Measurements from ENCODE around the gene TRANK1. TPM values are rescaled to one million over a fixed set of nuclear protein-coding genes. Genes with fewer than 3 reads are reported as not detected.
"Not testable (repeated sequence)": the region's sequence is repeated elsewhere in the genome, so short reads cannot be mapped to it uniquely, and the experiment has no call there.

Gene TRANK1
- total RNA-seq, 2 experiments from 2014 or later: 39.2 to 44.8 TPM

DNA sequence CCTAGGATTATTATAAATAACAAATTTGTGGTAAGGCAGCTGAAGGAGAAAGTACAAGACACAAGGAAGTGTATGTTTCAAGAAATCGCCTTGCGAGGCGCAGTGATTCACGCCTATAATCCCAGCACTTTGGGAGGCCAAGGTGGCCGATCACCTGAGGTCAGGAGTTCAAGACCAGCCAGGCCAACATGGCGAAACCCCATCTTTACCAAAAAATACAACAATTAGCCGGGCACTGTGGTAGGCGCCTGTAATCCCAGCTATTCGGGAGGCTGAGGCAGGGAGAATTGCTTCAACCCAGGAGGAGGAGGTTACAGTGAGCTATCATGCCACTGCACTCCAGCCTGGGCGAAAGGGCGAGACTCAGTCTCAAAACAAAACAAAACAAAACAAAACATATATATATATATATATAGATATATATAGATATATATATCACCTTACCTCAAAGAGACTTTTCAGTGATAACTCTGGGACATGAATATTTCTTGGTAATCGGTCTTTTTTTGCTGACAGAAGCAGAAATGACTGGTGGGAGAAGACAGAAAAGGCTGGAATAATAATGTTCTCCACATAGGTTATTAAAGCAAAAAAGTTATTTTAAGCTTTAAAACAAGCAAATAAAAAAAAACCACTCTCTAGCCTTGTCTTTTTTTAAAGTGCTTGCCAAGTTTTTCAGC, 52.3 kb downstream of the TRANK1 start:
- Histone ChIP-seq H3K36me3 (ENCODE audit: insufficient read depth, low read length) (peaks cover 82% of the 10 kb centered on the region), H3K4me3 (ENCODE audit: low read length) (no peak overlapping the region), H3K27ac (ENCODE audit: low read depth in 1 of 2, low read length in 2 of 2) (peak overlapping the region; percentile 0 to 65), H3K27me3 (ENCODE audit: control insufficient read depth in 1 of 2, insufficient read depth in 2 of 2, low read length in 2 of 2) (no peaks in the 10 kb centered on the region), H3K9me3 (ENCODE audit: control insufficient read depth in 1 of 2, insufficient read depth in 1 of 2, low read length in 2 of 2) (no peaks in the 10 kb centered on the region), H3K4me1 (ENCODE audit: insufficient read depth, low read length) (peaks cover 40% of the 10 kb centered on the region)
- H3K36me3 Mint-ChIP-seq (ENCODE audit: low read depth): peaks cover 100% of the 10 kb centered on the region
- ATAC-seq (ENCODE audit: poor library complexity): no peak
- TF ChIP-seq CTCF (IDR thresholded peaks at IDR 0.05): no peak
- ChIA-PET CTCF (interaction anchor here (1.0 to 1.4 kb wide), 4 partner anchors 10 to 66 kb away, joined by 3 to 8 read pairs (median 3); no protein-coding TSS in a partner anchor), POLR2A (interaction anchor here (1.0 to 8.9 kb wide), 6 partner anchors 14 to 100 kb away, joined by 3 to 53 read pairs (median 12); partner anchors contain the start of genes EPM2AIP1, MLH1 and TRANK1)
- H3K9me3 Mint-ChIP-seq: no peaks in the 10 kb centered on the region
- H3K4me1 Mint-ChIP-seq (ENCODE audit: low read depth): peaks cover 72% of the 10 kb centered on the region
- H3K27ac Mint-ChIP-seq: peak overlapping the region; percentile 99
- DNase-seq: no peak
- H3K4me3 Mint-ChIP-seq: peak overlapping the region; percentile 68
- intact Hi-C loops (cut with DNase I, micrococcal nuclease): loop anchor here in 1 of 2 experiments (1.0 to 5.0 kb wide), 2 partner anchors 16 to 65 kb away; no protein-coding TSS in a partner anchor
- no peaks in the 10 kb centered on the region for H3K27me3 Mint-ChIP-seq

DNA sequence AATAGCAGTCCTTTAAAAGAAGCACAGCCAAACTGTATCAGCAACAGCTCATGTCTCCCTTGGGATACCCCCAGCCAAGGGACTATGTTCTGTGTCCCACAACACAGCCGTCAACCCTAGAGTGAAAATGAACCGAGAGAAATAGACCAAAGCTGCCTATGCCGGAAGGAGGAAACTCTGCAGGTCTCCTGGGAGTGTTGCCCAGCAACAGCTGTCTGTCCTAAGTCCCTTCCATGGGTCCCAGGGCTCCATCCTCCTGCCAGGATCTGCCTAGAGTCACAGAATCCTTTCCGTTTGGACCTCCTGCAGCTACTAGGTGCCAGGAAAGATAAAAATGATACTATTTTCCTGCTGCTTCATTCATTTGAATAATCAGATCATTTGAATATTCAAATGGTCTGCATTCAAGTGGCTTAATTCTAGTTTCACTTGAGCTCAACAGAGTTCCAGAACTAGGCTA, 53.1 kb downstream of the TRANK1 start:
- DNase-seq (no peak), ATAC-seq (ENCODE audit: poor library complexity) (no peak)
- intact Hi-C loops (cut with DNase I, micrococcal nuclease): loop anchor here in 1 of 2 experiments (5.0 kb wide), 1 partner anchor 66 kb away; no protein-coding TSS in a partner anchor
- Histone ChIP-seq H3K27ac (ENCODE audit: low read depth in 1 of 2, low read length in 2 of 2) (peak overlapping the region; percentile 0 to 65), H3K9me3 (ENCODE audit: control insufficient read depth in 1 of 2, insufficient read depth in 1 of 2, low read length in 2 of 2) (no peaks in the 10 kb centered on the region), H3K4me1 (ENCODE audit: insufficient read depth, low read length) (peaks cover 40% of the 10 kb centered on the region), H3K36me3 (ENCODE audit: insufficient read depth, low read length) (peaks cover 85% of the 10 kb centered on the region), H3K27me3 (ENCODE audit: control insufficient read depth in 1 of 2, insufficient read depth in 2 of 2, low read length in 2 of 2) (no peaks in the 10 kb centered on the region), H3K4me3 (ENCODE audit: low read length) (no peak overlapping the region)
- ChIA-PET POLR2A (interaction anchor here (2.8 to 8.9 kb wide), 2 partner anchors 15 kb away, joined by 16 to 53 read pairs; no protein-coding TSS in a partner anchor), CTCF (interaction anchor here (0.8 kb wide), 1 partner anchor 67 kb away, joined by 4 read pairs; no protein-coding TSS in a partner anchor)
- H3K4me3 Mint-ChIP-seq: no peak overlapping the region
- no peak for TF ChIP-seq CTCF (IDR thresholded peaks at IDR 0.05)
- H3K9me3 Mint-ChIP-seq: no peaks in the 10 kb centered on the region
- H3K27ac Mint-ChIP-seq: peak overlapping the region; percentile 99
- peaks cover 100% of the 10 kb centered on the region for H3K36me3 Mint-ChIP-seq (ENCODE audit: low read depth)
- H3K4me1 Mint-ChIP-seq (ENCODE audit: low read depth): peaks cover 67% of the 10 kb centered on the region
- no peaks in the 10 kb centered on the region for H3K27me3 Mint-ChIP-seq

- intact Hi-C loops (cut with DNase I, micrococcal nuclease): loop anchor here in 1 of 2 experiments (5.0 kb wide), 1 partner anchor 66 kb away; no protein-coding TSS in a partner anchor
- H3K9me3 ChIP-seq (ENCODE audit: control insufficient read depth in 1 of 2, insufficient read depth in 1 of 2, low read length in 2 of 2); H3K9me3 Mint-ChIP-seq; H3K4me3 ChIP-seq (ENCODE audit: low read length); CTCF ChIA-PET; H3K27ac ChIP-seq (ENCODE audit: low read depth in 1 of 2, low read length in 2 of 2); DNase-seq; H3K27me3 ChIP-seq (ENCODE audit: control insufficient read depth in 1 of 2, insufficient read depth in 2 of 2, low read length in 2 of 2); ATAC-seq (ENCODE audit: poor library complexity); H3K4me3 Mint-ChIP-seq; H3K27me3 Mint-ChIP-seq: not testable (repeated sequence)
- Histone ChIP-seq H3K4me1 (ENCODE audit: insufficient read depth, low read length) (peaks cover 38% of the 10 kb centered on the region), H3K36me3 (ENCODE audit: insufficient read depth, low read length) (peaks cover 86% of the 10 kb centered on the region)
- H3K27ac Mint-ChIP-seq: peak overlapping the region; percentile 99
- peaks cover 61% of the 10 kb centered on the region for H3K4me1 Mint-ChIP-seq (ENCODE audit: low read depth)
- POLR2A ChIA-PET: interaction anchor here (2.8 to 8.9 kb wide), 2 partner anchors 15 to 16 kb away, joined by 16 to 53 read pairs; no protein-coding TSS in a partner anchor
- H3K36me3 Mint-ChIP-seq (ENCODE audit: low read depth): peaks cover 100% of the 10 kb centered on the region
These were observed 53.8 kb downstream of the TRANK1 start for GRCh38 chr3:36891097-36891496.
